RWPE1 (cell line): ENCODE results near the gene SLC25A13.

Source experiments
- CTCF ChIA-PET: fragments of 350-600 bp; sonication (Branson Sonifier 250); formaldehyde crosslinking; extraction: SDS; loops from one replicate; lab custom pipeline; 2021; lab: Yijun Ruan, JAX
- POLR2A ChIA-PET: fragments of 400-600 bp; formaldehyde crosslinking; extraction: SDS; loops from one replicate; lab custom pipeline; 2020; ENCODE audit warnings: antibody characterized with exemption; ENCODE audit not compliant: low non-redundant PET; lab: Yijun Ruan, JAX
- DNase-seq: peaks from one replicate; pipeline ENCODE4 v3.0.0; 2012; ENCODE audit warnings: low spot score
- H3K27ac ChIP-seq: fragments of 450-650 bp; 2 replicates; pipeline ENCODE4 v1.5.1; 2017
- CTCF ChIP-seq: fragments of 450-650 bp; conservative IDR thresholded peaks from 2 replicates; pipeline ENCODE4 v1.5.1; 2017; ENCODE audit warnings: low read depth, mild to moderate bottlenecking

The SLC25A13 gene

GRCh38 chr7:96151889-96152288 lies 170.0 kb downstream of the SLC25A13 start:
- POLR2A ChIA-PET, result no interaction called here
- CTCF ChIA-PET, result no interaction called here
- TF ChIP-seq CTCF, result no peak
- no peak overlapping the region for H3K27ac ChIP-seq
- no peak for DNase-seq

- no peak for TF ChIP-seq CTCF
- CTCF ChIA-PET, result no interaction called here
- DNase-seq, result no peak
- no peak overlapping the region for H3K27ac ChIP-seq
- POLR2A ChIA-PET, result no interaction called here
These were observed 177.7 kb downstream of the SLC25A13 start for GRCh38 chr7:96144260-96144526.

GRCh38 chr7:96143495-96144259 lies 178.2 kb downstream of the SLC25A13 start:
- no peak for TF ChIP-seq CTCF
- ChIA-PET POLR2A (no interaction called here), CTCF (interaction anchor here (0.6 kb wide), 1 partner anchor 829 kb away, joined by 4 read pairs; no protein-coding TSS in a partner anchor)
- no peak for DNase-seq
- H3K27ac ChIP-seq, result no peak overlapping the region

- ChIA-PET POLR2A (no interaction called here), CTCF (interaction anchor here (1.1 kb wide), 1 partner anchor 40 kb away, joined by 3 read pairs; no protein-coding TSS in a partner anchor)
- TF ChIP-seq CTCF, result no peak
- peak; percentile 8 for DNase-seq
- H3K27ac ChIP-seq, result no peak overlapping the region
These were observed 185.2 kb downstream of the SLC25A13 start for GRCh38 chr7:96136600-96137239.

- POLR2A ChIA-PET, result no interaction called here
- DNase-seq, result peak; percentile 51
- CTCF ChIA-PET, result no interaction called here
- H3K27ac ChIP-seq, result no peak overlapping the region
- TF ChIP-seq CTCF, result no peak
These were observed 186.7 kb downstream of the SLC25A13 start for GRCh38 chr7:96135241-96135640.

- CTCF ChIA-PET, result interaction anchor here (0.6 to 0.8 kb wide), 2 partner anchors 818 to 1797 kb away, joined by 3 to 6 read pairs; no protein-coding TSS in a partner anchor
These were observed 190.4 kb downstream of the SLC25A13 start for GRCh38 chr7:96131525-96131924.

More at GRCh38 chr7:96131525-96131924, 190.4 kb downstream of the SLC25A13 start:
- no peak for TF ChIP-seq CTCF
- H3K27ac ChIP-seq, result no peak overlapping the region
- no peak for DNase-seq
- POLR2A ChIA-PET, result no interaction called here
